ENCODE measurements around the gene CATSPERD.

DNA sequence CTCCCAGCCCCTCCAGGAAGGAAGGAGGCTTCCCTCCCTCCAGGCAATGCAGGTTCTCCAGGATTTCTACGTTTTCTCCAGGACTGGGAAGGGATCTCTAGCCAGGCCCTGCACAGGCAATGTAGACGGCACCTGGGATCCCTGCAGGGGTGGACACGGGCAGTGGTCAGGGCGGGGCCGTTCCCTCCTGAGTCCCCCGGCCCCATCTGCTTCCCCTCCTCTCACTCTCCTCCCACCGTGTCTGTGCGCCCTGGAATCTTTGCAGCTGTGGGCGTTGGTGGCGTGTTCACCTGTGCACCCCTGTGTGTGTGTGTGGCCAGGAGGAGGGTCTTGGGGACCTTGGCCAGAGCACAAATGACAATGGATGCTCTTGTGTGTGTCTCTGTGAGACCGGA, 94.4 kb downstream of the CATSPERD start:
- no peak for TF ChIP-seq POLR2A (IDR thresholded peaks at IDR 0.05; ENCODE audit: low read depth, low read length)
- TF ChIP-seq POLR2AphosphoS5 (IDR thresholded peaks at IDR 0.05; ENCODE audit: low read depth, low read length): no peak

Measured in GM12892 (cell line).